Endothelial cell of umbilical vein (primary cell): ENCODE measurements around the gene PRIMA1. TPM values are rescaled to one million over a fixed set of nuclear protein-coding genes. Genes with fewer than 3 reads are reported as not detected.

ENCODE experiments used
- BruUV-seq: library from RNA; stranded (reverse); fragments of 400-500 nt; replicated peaks from 2 replicates; lab custom pipeline; 2021; lab: Mats Ljungman, UMichigan
- CTCF ChIA-PET: fragments of 300-600, 350-600 bp; sonication (Branson Sonifier 250); formaldehyde crosslinking; loops from one replicate; lab custom pipeline; 2021; ENCODE audit warnings: antibody characterized with exemption, inconsistent platforms; lab: Charles Lee
- POLR2A ChIA-PET: fragments of 300-600, 350-600 bp; sonication (Branson Sonifier 250); formaldehyde crosslinking; loops from one replicate; lab custom pipeline; 2021; ENCODE audit warnings: antibody characterized with exemption, inconsistent platforms; lab: Charles Lee
- DNase-seq: peaks from one replicate; pipeline ENCODE4 v3.0.0-alpha.2; 2011; ENCODE audit warnings: low read depth, low spot score
- FAIRE-seq: peaks from 2 replicates; lab custom pipeline; 2011; peaks lifted over from hg19 to GRCh38; lab: Jason Lieb, UNC
- H2AFZ ChIP-seq: 2 replicates; pipeline ENCODE4 v1.6.0; 2012; ENCODE audit warnings: low read depth, low read length, control low read depth, inconsistent platforms
- H3K27ac ChIP-seq: 2 replicates; pipeline ENCODE4 v1.5.1; 2011; ENCODE audit warnings: low read depth, mild to moderate bottlenecking, control low read depth, low read length, moderate library complexity; ENCODE audit not compliant: insufficient read depth
- H3K27me3 ChIP-seq, 2 experiments: 2 replicates each; pipeline versions ENCODE4 v1.6.0 to v1.6.1; 2011; ENCODE audit warnings: low read length in 2 of 2, mixed read lengths in 1 of 2; ENCODE audit not compliant: control insufficient read depth in 2 of 2, insufficient read depth in 2 of 2
- H3K36me3 ChIP-seq, 2 experiments: 2 replicates in 1 of 2; 3 replicates in 1 of 2; pipeline ENCODE4 v1.5.1; 2011; ENCODE audit warnings: low read length in 2 of 2, mild to moderate bottlenecking in 1 of 2, moderate library complexity in 1 of 2; ENCODE audit not compliant: control insufficient read depth in 2 of 2, insufficient read depth in 2 of 2; ENCODE audit errors: extremely low read depth in 1 of 2
- H3K4me1 ChIP-seq: 3 replicates; pipeline ENCODE4 v1.5.1; 2011; ENCODE audit warnings: mild to moderate bottlenecking, low read length; ENCODE audit not compliant: control insufficient read depth, insufficient read depth; ENCODE audit errors: extremely low read depth
- H3K4me2 ChIP-seq: 2 replicates; pipeline ENCODE4 v1.6.1; 2011; ENCODE audit warnings: low read length, control low read depth, mixed read lengths; ENCODE audit not compliant: insufficient read depth
- H3K4me3 ChIP-seq, 3 experiments: fragments of 200-600 bp in 1 of 3; sonication (generic), shearing (Covaris generic) in 1 of 3; replicated peaks in 1 of 3; 2 replicates each; pipeline ENCODE4 v1.5.1; 2011 to 2016; ENCODE audit warnings: control low read depth in 3 of 3, low read length in 3 of 3, mild to moderate bottlenecking in 2 of 3, inconsistent platforms in 1 of 3, low read depth in 1 of 3, moderate library complexity in 1 of 3; ENCODE audit not compliant: insufficient read depth in 1 of 3
- H3K79me2 ChIP-seq: 2 replicates; pipeline ENCODE4 v1.6.0; 2012; ENCODE audit warnings: low read length, inconsistent platforms; ENCODE audit not compliant: control insufficient read depth, insufficient read depth
- H3K9ac ChIP-seq: replicated peaks from 2 replicates; pipeline ENCODE3; 2011; ENCODE audit warnings: low read length, control low read depth; ENCODE audit not compliant: insufficient read depth; ENCODE audit errors: extremely low read depth
- H3K9me1 ChIP-seq: replicated peaks from 3 replicates; pipeline ENCODE4 v1.6.0; 2011; ENCODE audit warnings: mild to moderate bottlenecking, low read length; ENCODE audit not compliant: control insufficient read depth, insufficient read depth; ENCODE audit errors: extremely low read depth
- H3K9me3 ChIP-seq: replicated peaks from 2 replicates; pipeline ENCODE4 v1.5.1; 2012; ENCODE audit warnings: low read length, inconsistent platforms; ENCODE audit not compliant: control insufficient read depth, insufficient read depth
- H4K20me1 ChIP-seq: replicated peaks from 2 replicates; pipeline ENCODE3; 2011; ENCODE audit warnings: mild to moderate bottlenecking, low read length; ENCODE audit not compliant: control insufficient read depth, insufficient read depth; ENCODE audit errors: extremely low read depth
- EZH2 ChIP-seq: IDR thresholded peaks from 2 replicates; pipeline ENCODE4 v1.6.1; 2012; ENCODE audit warnings: borderline replicate concordance, low read depth, mild to moderate bottlenecking, moderate library complexity, low read length, inconsistent platforms; ENCODE audit not compliant: severe bottlenecking
- FOS ChIP-seq: IDR thresholded peaks from 2 replicates; pipeline ENCODE4 v1.6.1; 2011; ENCODE audit warnings: mild to moderate bottlenecking, low read length, moderate library complexity, borderline replicate concordance; ENCODE audit not compliant: insufficient read depth
- GATA2 ChIP-seq: IDR thresholded peaks from 2 replicates; pipeline ENCODE4 v1.7.0; 2011; ENCODE audit warnings: low read depth, mild to moderate bottlenecking, moderate library complexity, mixed read lengths, low read length; ENCODE audit not compliant: insufficient read length, insufficient read depth
- JUN ChIP-seq: IDR thresholded peaks from 2 replicates; pipeline ENCODE4 v1.6.1; 2011; ENCODE audit warnings: borderline replicate concordance, low read depth; ENCODE audit not compliant: insufficient read length, insufficient read depth
- MYC ChIP-seq: IDR thresholded peaks from one replicate; pipeline ENCODE4 v1.6.1; 2011; ENCODE audit warnings: mild to moderate bottlenecking, low read depth, low read length
- POLR2A ChIP-seq: IDR thresholded peaks from 2 replicates; pipeline ENCODE4 v1.6.1; 2012; ENCODE audit warnings: low read depth, mild to moderate bottlenecking, control low read depth, low read length
- POLR2AphosphoS5 ChIP-seq: IDR thresholded peaks from 2 replicates; pipeline ENCODE4 v1.6.1; 2012; ENCODE audit warnings: low read depth, mild to moderate bottlenecking, control low read depth, low read length, moderate library complexity; ENCODE audit not compliant: insufficient read depth
- dilution Hi-C: fragments of 300-500 bp; cut with MboI; formaldehyde crosslinking; loops from one replicate; pipeline ENCODE4 v1.15.0; 2019; ENCODE audit warnings: low sequenced_read_pairs; ENCODE audit not compliant: extremely low pct_ligation_motif_present
- intact Hi-C: fragments of 100-400 bp; cut with micrococcal nuclease; formaldehyde crosslinking; loops from one replicate; pipeline ENCODE4 v1.10.0; 2022
- polyA plus RNA-seq, 4 experiments: library from polyadenylated mRNA; depleted of rRNA in 3 of 4; stranded (reverse) in 3 of 4; unstranded in 1 of 4; fragments of >200 nt; gene quantifications; 2 replicates each; pipeline versions ENCODE4 v1.2.1 to v1.2.3, GENCODE V29; 2011 to 2012; ENCODE audit warnings: missing spikeins in 1 of 4
- total RNA-seq: library from RNA; stranded (reverse); gene quantifications from 2 replicates; pipeline ENCODE4 v1.2.3, GENCODE V29; 2021

Gene PRIMA1
- total and polyA plus RNA-seq, 2 donors (not counting 3 experiments of a cell fraction or from before 2014, with no cell fraction given) = not detected

- Histone ChIP-seq H3K4me3 (no peak overlapping the region), H3K27ac (no peak overlapping the region), H3K4me1 (no peaks in the 10 kb centered on the region), H3K9me1 (no peaks in the 10 kb centered on the region), H3K36me3 (no peaks in the 10 kb centered on the region), H2AFZ (no peak overlapping the region), H4K20me1 (no peaks in the 10 kb centered on the region), H3K9me3 (no peaks in the 10 kb centered on the region), H3K79me2 (no peaks in the 10 kb centered on the region), H3K9ac (no peak overlapping the region), H3K27me3 (no peaks in the 10 kb centered on the region), H3K4me2 (no peak overlapping the region)
- TF ChIP-seq JUN (no peak), GATA2 (no peak), FOS (no peak), MYC (no peak), EZH2 (no peak)
- dilution Hi-C loops (no loop called here), intact Hi-C loops (no loop called here)
- FAIRE-seq (no peak), DNase-seq (no peak)
- no TSS peak for BruUV-seq
- CTCF ChIA-PET = no interaction called here
- POLR2A ChIA-PET = no interaction called here
Measured at GRCh38 chr14:93741556-93742230, 46.6 kb downstream of the PRIMA1 start.

- dilution Hi-C loops (no loop called here), intact Hi-C loops (no loop called here)
- no peak for FAIRE-seq
- Histone ChIP-seq H4K20me1 (no peaks in the 10 kb centered on the region), H2AFZ (no peak overlapping the region), H3K9ac (no peak overlapping the region), H3K27ac (no peak overlapping the region), H3K4me3 (no peak overlapping the region), H3K36me3 (no peaks in the 10 kb centered on the region), H3K9me3 (no peaks in the 10 kb centered on the region), H3K27me3 (no peaks in the 10 kb centered on the region), H3K4me2 (no peak overlapping the region), H3K4me1 (no peaks in the 10 kb centered on the region), H3K79me2 (no peaks in the 10 kb centered on the region), H3K9me1 (no peaks in the 10 kb centered on the region)
- TF ChIP-seq POLR2AphosphoS5 (no peak), FOS (no peak), POLR2A (no peak), GATA2 (no peak), MYC (no peak)
- no TSS peak for BruUV-seq
- DNase-seq = no peak
- ChIA-PET POLR2A (no interaction called here), CTCF (no interaction called here)
Measured at GRCh38 chr14:93737634-93738033, 50.7 kb downstream of the PRIMA1 start.
